Thyroid gland (tissue), 4 donors: ENCODE results near the gene CCDC83.

Experiments used
- CTCF ChIP-seq, 6 experiments: fragments of 200-600 bp in 3 of 6; fragments of 450-650 bp in 3 of 6; sonication (generic) in 3 of 6; IDR thresholded peaks; one replicate each; pipeline ENCODE4 v1.5.1; 2016 to 2019; ENCODE audit warnings: antibody characterized with exemption in 6 of 6, mild to moderate bottlenecking in 2 of 6, inconsistent platforms in 1 of 6, moderate library complexity in 1 of 6
- POLR2A ChIP-seq, 2 donors: fragments of 450-650 bp; IDR thresholded peaks; one replicate each; pipeline ENCODE4 v1.6.1; 2017; ENCODE audit warnings: antibody characterized with exemption in 2 of 2, mild to moderate bottlenecking in 2 of 2, moderate library complexity in 1 of 2

GRCh38 chr11:85835729-85836128 is 19.5 kb upstream of the CCDC83 start:
- no peak for TF ChIP-seq POLR2A (IDR thresholded peaks at IDR 0.05)
- TF ChIP-seq CTCF (IDR thresholded peaks at IDR 0.05), result no peak
